GM21390 (cell line): ENCODE measurements around the gene UGT1A4.

Experiments used
- ATAC-seq: cut with Tn5 transposase; IDR thresholded peaks from one replicate; pipeline ENCODE4 v1.9.1; 2021; ENCODE audit not compliant: unreplicated experiment

Gene UGT1A4

DNA sequence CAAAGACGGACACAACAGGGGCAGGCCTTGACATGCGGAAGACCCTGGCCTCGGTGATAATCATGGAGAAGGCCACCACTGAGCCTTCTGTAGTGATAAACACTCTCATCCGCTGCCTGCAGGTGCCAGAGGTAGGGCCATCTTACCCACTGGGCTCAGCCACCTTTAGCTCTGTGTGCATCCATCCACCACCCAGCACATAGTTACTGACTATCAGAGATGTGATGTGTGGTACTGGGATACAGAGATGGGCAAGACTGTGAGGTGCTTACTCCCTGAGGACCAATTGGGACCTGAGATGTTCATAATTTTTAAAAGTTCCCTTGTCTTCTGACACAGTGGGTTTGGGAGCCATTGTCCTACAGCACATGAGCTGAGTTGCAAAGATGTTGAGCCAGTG, 61.2 kb downstream of the UGT1A4 start:
- ATAC-seq = no peak

DNA sequence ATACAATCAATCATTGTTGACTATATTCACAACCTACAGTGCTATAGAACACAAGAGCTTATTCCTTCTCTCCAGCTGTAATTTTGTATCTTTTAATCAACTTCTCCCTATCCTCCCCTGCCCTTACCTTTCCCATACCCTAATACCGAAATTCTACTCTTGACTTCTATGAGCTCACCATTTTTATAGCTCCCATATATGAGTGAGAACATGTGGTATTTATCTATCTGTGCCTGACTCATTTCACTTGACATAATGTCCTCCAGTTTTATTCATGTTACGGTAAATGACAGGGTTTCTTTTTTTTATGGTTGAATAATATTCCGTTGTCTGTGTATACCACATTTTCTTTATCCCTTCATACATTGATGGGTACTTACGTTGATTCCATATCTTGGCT, 62.2 kb downstream of the UGT1A4 start:
- ATAC-seq = no peak

DNA sequence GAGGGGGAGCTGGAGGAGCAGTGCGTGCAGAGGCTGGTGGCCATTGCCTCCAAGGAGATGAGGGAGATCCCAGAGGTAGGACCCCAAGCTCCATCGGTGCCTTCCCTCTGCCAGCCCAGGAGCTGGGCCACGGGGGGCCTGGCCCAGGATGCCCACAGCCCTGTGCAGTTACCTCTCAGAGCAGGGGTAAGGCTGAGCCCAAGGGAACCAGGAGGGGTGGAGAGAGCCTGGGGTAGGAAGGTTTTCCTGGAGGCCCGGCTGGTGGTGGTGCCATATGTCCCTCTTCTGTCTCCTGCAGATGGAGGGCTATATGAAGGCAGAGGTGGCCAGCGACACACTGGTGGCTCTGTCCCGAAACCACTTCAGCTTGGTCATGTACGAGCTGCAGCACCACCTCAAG, 71.0 kb downstream of the UGT1A4 start:
- ATAC-seq = no peak

DNA sequence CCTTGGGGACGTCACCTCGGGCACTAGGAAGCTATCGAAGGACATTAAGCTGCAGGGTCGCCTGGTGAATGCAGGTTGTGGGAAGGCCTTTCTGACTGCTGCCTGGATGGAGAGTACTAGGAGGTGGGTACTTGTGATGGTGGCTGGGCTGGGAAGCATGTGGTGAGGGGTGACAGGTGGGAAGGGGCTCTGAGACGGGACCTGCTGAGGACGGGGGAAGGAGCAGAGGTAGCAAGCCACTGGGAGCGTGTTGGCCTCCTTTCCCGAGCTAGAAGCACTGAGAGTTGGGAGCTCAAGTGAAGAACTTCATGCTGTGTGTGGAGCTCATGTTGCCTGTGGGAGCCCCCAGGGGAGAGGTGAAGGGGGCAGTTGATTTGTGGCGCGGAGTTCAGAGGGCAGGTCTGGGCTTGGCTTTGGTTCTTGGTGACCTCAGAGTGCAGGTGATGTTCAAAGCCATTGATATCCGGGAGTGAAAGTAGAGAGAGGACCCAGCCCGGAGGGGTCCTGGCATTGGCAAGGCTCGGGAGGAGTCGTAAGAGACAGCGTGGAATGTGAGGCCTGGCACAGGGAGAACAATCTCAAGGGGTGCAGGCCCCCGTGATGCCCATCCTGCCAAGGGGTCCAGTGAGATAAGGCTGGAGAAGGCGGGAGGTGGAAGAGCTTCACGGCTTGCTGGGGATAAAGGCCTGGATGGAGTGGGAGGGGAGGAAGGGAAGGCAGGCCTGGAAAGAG, 72.8 kb downstream of the UGT1A4 start:
- ATAC-seq = no peak

DNA sequence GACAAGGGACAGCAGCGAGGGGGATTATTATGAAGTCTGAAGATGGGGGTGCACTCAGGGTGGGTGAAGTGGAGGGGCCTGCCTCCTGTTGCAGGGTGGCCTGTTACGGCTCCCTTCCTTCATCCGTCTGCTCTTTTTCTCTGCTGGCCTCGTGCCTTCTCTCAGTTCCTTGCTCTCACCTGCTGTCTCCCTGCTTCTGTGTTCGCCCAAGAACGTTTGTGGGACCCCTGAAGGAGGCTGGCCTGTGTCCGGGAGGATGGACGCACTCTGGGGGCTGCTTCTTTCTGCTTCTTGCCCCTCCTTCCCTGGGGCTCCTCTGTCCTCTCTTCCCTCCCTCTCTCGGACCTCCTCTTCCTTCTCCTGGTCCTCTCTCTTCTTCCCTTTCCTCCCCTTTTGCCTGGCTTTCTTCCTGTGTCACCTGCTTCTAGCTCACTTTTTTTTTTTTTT, 73.4 kb downstream of the UGT1A4 start:
- no peak for ATAC-seq

DNA sequence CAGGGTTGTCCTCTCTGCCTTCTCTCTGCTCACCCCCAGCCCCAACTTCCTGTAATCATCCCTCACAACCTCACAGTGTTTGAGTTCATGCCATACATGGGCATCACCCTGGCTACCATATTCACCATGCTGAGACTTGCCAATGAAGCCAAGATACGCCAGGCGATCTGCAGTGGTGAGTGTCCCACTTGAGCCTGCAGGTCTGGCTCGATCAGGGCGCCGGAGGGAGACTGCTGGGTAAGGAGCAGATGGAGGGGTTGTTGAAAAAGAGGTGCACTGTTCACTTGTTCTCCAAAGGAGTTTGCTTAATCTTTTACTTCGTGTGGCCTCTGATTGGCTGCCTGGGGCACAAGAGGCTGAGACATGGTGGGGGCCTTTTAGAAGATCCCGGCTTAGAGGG, 74.2 kb downstream of the UGT1A4 start:
- ATAC-seq = no peak

DNA sequence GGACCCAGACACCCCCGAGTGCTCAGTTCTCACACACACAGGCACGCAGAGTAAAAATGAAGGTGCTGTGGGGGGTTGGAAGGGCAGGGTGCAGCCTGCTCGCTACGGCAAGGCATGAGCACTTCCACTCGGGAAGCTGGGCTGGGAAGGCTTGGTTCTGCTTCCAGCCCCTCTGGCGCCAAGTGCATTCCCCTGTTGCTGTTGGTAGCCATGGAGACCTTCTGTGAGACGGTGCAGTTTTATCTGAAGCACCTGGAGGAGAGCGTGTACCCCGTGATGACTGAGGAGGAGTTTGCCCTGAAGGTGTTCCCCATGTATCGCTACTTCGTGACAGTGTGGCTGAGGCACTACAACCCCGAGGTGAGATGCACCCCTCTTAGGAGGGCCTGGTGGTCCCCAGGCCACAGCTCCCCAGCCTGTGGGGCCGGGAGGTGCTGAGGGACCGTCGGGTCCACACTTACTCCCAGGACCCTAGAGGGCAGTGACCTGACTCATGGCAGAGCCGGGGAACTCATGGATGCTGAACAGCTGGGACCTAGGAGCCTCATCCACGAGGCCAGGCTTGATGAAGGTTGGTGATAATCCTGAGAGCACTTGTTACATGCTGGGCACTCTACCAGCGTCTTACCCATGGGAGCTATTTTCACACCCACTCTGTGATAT, 75.1 kb downstream of the UGT1A4 start:
- no peak for ATAC-seq

DNA sequence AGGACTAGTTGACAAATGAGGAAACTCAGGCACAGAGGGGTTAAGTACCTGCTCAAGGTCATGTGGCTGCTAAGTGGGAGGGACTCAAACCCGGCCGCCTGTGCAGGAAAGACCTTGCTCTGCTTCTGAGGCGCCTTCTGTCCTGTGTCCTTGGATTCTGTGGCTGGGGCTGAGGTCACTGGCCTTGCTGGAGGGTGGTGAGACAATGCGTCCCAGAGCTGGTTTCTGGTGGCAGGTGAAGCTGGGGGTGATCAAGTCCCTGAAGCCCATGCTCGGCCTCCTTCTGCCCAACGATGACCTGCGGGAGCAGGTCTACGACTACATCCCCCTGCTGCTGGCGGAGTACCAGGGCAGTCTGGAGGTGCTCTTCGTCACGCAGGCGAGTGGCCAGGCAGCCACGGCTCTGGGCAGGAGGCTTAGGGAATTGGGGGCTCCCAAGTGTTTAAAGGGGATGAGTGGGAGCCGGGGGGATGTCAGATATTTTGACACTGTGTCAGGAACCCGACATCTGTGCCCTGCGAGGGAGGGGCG, 75.7 kb downstream of the UGT1A4 start:
- ATAC-seq = no peak

DNA sequence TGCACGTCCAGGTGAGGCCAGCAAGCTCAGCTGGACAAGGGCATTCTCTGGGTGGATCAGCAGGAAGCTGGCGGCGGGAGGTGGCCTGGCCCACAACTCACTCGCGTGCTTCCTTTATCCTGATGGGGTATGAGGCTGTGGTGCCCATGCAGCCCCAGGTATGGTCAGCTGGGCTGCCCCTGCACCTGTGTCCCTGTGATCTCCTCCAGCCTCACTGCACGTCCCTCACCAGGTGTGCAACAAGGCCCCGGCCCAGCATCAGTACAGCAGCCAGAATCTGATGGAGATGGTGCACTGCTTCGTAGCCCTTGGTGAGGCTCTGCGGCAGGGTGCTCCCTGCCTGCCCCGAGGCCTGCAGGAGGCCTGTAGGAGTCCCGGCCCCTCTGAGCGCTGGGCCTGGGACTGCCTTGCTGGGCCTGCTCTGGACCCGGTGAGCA, 77.2 kb downstream of the UGT1A4 start:
- no peak for ATAC-seq

DNA sequence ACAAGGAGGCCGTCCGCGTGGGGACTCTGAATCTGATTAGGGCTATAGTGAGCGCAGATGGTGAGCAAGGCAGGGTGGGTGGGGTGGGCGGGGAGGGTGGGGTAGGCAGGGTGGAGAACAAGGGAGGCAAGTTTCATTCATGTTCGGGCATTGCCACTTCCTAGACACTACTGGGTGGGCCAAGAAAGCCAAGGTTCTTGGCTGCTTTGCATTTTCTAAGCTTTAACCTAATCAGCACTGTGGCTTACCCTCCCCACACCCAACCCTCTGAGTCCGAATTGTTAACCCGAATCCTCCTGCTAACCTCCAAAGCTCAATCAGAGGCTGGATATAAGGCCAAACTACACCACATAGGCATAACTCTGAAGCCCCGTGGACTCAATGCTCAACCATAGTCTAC, 77.7 kb downstream of the UGT1A4 start:
- no peak for ATAC-seq

DNA sequence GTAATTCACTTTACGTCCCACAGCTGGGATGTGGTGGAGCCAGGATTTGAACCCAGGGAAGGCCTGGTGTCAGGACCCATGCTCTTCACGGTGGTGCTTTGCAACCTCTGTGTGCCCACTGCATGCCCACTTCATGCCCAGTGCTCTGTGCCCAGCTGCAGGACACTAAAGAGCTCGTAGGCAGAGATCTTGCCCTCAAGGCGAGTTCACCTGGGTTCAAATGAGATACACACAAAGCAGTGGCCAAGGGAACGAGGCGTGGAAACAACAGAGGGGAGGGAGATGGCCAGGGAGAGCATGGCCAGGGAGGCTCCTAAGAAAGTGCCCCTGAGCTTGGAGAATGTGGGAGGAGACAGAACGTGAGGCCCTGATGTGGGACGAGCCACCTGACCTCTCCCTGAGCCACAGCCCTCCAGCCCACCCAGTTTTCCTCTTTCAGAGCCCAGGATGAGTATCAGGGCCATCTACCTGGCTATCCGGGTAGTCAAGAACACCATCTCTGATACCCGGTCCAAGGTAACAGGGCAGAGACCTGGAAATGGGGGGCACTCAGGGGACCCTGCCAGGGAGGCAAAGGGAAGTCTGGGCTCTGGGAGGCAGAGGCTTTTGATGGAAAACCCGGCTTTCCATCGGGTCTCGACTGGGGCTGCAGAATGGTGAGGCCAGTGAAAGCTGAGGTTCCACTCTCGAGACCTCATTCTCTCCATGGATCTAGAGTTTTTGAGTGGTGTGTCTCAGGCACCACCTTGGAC, 80.0 kb downstream of the UGT1A4 start:
- ATAC-seq = no peak

DNA sequence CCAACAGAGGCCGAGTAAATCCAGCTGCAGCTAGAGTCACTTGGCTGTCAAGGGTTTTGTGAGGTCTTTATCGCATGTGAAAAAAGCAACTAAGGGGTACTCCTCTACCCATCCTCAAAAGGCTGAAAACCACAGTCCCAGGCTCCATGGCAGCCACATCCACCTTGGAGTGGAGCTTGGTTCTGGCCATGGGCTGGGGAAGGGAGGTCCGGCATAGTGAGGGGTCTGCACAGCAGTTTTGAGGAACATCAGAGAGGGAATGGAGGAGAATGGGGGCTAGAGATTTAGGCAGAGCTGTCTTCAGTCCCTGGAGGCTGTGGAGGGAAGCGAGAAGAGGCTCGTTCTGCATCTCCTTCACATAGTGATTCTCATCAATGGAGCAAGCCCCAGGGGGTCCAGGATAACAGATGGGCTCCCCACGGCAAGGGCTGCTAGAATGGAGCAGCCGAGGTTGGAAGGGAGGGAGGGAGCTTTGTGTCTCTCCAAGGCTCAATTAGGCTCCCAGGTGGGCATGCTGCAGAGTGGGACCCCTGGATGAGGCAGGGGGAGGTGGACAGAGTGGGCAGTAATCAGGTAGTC, 80.6 kb downstream of the UGT1A4 start:
- ATAC-seq = no peak

DNA sequence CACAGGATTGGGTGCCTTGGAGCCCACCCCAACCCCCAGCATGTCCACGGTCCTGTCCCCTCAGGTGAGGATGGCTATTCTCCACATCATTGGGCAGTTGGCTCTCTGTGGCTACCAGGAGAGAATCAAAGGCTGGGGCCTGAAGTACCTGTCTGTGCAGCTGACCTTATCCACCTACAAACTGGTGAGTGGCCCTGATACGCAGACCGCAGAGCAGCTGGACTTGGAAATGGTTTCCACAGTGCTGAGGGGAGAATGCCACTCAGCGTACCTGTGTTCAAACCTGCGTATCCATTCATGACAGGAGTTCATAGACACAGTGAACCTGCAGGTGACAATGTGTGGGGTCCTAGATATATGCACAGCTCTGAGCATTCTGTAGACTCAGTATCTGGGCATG, 81.2 kb downstream of the UGT1A4 start:
- ATAC-seq = no peak

DNA sequence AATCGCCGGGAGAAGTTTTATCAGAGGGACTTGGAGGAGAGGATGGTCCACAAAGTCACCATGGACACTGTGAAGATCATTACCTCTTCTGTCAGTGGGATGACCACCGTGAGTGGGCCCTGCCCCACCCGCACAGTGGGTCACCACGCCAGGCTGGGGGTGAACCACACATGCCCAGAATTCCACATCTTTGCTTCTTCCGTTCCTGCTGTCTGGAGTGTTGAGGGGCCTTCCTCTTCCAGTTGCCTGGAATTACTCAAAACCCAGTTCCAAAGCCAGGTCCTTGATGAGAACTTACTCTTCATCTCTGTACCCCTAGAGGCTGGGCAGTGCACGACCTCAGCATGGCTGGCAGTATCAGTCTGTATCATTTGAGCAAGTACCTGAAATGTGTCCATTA, 81.7 kb downstream of the UGT1A4 start:
- no peak for ATAC-seq

DNA sequence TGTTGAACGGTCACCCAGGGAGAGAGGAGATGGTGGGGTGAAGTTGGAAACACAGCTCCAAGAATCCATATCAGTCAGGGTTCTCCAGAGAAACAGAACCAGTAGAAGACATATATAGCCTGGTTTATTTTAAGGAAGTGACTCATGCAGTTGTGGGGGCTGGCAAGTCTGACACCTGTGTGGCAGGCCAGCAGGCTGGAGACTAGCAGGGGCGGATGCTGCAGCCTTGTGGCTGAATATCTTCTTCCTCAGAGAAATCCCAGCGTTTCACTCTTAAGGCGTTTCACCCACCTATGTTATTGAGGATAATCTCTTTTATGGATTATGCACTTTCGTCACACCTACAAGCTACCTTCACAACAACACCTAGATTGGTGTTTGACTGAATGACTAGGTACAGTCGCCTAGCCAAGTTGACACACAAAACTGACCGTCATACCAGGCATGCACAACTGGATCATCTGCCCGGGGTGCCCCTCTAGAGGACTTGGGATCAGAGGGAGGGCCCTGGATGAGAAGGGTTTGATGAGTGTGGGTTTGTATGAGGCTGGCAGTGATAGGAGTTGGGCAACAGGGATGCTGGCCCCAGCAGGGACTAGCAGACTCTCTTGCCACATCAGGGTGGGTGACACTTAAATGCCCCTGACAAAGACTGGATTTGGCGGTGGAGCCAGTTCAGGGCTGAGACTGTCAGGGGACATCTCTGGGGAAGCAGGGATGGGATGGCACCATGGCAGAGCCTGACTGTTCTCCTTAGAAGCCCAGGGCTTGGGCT, 83.0 kb downstream of the UGT1A4 start:
- ATAC-seq = no peak

DNA sequence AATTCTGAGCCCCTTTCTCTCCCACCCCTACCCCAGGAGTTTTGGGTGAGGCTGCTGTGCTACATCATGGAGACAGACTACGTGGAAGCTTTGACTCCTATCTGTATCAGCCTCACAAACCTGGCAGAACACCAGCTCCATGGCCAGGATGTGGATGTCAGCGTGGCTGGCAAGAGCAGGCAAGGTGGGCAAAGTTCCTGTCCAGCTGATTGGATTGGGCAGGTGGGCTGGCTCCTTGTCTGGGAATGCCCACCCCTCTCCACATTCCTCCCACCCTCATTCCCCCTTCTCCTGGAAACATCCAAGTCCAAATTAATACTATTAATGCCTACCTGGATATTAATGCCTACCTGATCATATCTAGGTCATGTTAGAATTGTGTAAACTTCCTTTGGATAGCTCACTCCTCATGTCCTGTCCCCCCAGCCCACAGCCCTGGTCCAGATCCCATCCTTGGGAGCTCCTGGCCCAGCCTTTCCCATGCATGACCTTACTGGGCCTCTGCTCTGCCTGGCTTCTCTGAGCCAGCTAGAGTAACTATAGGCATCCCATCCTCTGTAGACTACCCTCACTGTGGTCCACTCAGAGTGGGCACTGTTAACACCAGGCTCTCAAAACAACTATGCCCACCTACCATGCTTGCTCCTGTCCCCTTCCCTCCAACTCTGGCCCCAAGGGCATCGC, 83.7 kb downstream of the UGT1A4 start:
- no peak for ATAC-seq

DNA sequence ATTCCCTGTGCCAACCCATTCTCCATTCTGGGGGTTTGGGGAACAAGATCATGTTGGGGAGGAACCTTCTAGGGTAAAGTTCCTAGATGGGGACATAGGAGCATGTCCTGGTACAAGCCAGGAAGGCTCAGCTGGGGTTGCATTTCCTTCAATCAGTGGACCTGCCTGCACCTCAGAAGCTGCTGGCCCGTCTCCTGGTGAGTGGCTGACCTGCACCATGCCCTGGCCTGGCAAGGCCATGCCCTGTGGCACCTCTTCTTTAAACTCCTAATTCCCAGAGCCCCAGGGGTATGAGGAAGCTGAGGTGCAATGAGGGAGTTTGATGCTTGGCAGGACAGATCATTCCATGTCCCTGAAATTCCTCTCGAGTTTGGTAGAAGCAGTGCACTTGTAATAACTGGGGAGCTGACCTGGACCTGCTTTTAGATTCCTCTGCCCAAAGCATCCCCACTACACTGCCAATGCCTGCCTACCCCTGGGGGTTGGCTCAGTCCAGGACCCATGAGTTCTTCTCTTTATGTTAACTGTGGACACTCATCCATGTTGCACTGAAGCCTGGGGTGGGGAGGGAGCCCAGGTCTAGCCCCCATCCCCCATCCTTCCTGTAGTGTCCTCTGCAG, 84.9 kb downstream of the UGT1A4 start:
- ATAC-seq = no peak

DNA sequence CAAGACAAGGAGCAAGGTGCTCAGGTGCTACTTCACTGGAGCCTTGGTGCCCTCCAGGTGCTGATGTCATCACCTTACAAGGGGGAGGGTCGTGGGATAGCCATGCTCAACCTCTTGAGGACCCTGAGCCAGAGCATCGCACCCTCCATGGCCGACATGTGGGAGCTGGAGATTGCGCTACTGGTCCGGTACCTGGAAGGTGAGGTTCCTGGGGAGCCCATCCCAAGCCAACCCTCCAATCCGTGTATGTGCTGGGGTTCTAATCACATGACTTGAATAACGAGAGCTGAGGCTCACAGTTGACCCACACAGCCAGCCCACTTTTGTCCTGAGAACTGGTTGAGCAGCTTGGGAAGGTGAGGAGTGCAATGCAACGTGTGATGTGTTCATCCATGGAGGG, 85.5 kb downstream of the UGT1A4 start:
- ATAC-seq = no peak

DNA sequence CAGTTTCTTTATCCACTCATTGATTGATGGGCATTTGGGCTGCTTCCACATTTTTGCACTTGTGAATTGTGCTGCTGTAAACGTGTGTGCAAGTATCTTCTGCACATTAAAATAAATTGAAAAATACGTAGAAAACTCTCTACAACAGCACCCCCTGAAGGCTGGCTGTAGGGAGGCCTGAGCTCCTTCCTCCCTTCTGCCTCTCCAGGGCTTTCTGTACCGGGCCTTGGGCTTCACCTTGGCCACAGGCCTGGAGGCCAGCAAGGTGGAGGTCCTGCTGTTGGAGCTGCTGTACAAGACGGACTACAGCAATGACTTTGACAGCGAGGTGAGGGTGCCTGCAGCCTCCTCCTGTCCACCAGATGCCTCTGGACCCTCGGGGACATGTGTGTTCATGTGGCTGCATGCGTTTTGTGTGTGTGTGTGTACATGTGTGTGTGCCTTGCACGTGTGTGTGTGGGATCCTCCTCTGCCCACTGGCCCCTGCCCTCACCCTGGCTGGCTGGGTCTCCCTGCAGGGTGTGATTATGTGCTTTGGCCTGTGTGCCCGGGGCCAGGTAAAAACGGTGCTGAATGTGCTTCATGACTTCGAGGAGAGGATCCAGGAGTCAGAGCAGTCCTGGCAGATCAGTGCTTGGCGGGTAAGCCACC, 88.8 kb downstream of the UGT1A4 start:
- no peak for ATAC-seq
